ENCODE data around the gene GAK.

GRCh38 chr4:960140-960635 lies 28.1 kb upstream of the GAK start:
- TF ChIP-seq CTCF (IDR thresholded peaks at IDR 0.05) (no peak), NFIC (IDR thresholded peaks at IDR 0.05; ENCODE audit: borderline replicate concordance) (no peak), YY1 (IDR thresholded peaks at IDR 0.05; ENCODE audit: low read depth) (no peak), MAX (IDR thresholded peaks at IDR 0.05; ENCODE audit: low read depth) (no peak), FOXM1 (IDR thresholded peaks at IDR 0.05; ENCODE audit: low read depth) (no peak)

All from SK-N-SH (cell line).